PC-9 (cell line): ENCODE data around the gene SF3B4. TPM values are rescaled to one million over a fixed set of nuclear protein-coding genes. Genes with fewer than 3 reads are reported as not detected.

Experiments used
- BruUV-seq: library from RNA; stranded (reverse); fragments of 400-500 nt; replicated peaks from 2 replicates; lab custom pipeline; 2021; lab: Mats Ljungman, UMichigan
- CTCF ChIA-PET: fragments of 300-600 bp; sonication (Branson Sonifier 250); formaldehyde crosslinking; loops from one replicate; lab custom pipeline; 2022; ENCODE audit warnings: antibody characterized with exemption; lab: Charles Lee
- POLR2A ChIA-PET: fragments of 300-600 bp; sonication (Branson Sonifier 250); formaldehyde crosslinking; loops from one replicate; lab custom pipeline; 2022; ENCODE audit warnings: antibody characterized with exemption; ENCODE audit not compliant: unreplicated experiment; lab: Charles Lee
- DNase-seq, 2 experiments: peaks; one replicate each; pipeline versions ENCODE4 v3.0.0 to v3.0.0-alpha.2; 2015 to 2022; ENCODE audit warnings: mixed read lengths in 1 of 2
- H2AFZ ChIP-seq: fragments of 200-600 bp; sonication (generic); 2 replicates; pipeline ENCODE4 v1.8.1; 2017; ENCODE audit warnings: antibody characterized with exemption
- H3F3A ChIP-seq: fragments of 200-600 bp; sonication (generic); 2 replicates; pipeline ENCODE4 v1.8.1; 2017; ENCODE audit warnings: antibody characterized with exemption, mild to moderate bottlenecking, low read depth; ENCODE audit not compliant: insufficient read depth
- H3K27ac ChIP-seq: fragments of 200-600 bp; sonication (generic); 2 replicates; pipeline ENCODE4 v1.6.1; 2016; ENCODE audit warnings: mixed run types
- H3K27me3 ChIP-seq: fragments of 200-600 bp; sonication (generic); 2 replicates; pipeline ENCODE4 v1.6.1; 2016; ENCODE audit warnings: low read depth, mixed run types; ENCODE audit not compliant: insufficient read depth
- H3K36me3 ChIP-seq: fragments of 200-600 bp; sonication (generic); 2 replicates; pipeline ENCODE4 v1.6.1; 2016; ENCODE audit warnings: low read depth, mixed run types
- H3K4me1 ChIP-seq: fragments of 200-600 bp; sonication (generic); replicated peaks from 2 replicates; pipeline ENCODE4 v1.6.1; 2016; ENCODE audit warnings: mixed run types; ENCODE audit not compliant: insufficient read depth
- H3K4me2 ChIP-seq: fragments of 200-600 bp; sonication (generic); 2 replicates; pipeline ENCODE4 v1.6.1; 2017; ENCODE audit warnings: mixed run types
- H3K4me3 ChIP-seq: fragments of 200-600 bp; sonication (generic); 2 replicates; pipeline ENCODE4 v1.6.1; 2016; ENCODE audit warnings: mixed run types
- H3K79me2 ChIP-seq: fragments of 200-600 bp; sonication (generic); 2 replicates; pipeline ENCODE4 v1.6.1; 2017; ENCODE audit warnings: low read depth, mixed run types
- H3K9me2 ChIP-seq: fragments of 200-600 bp; sonication (generic); 2 replicates; pipeline ENCODE4 v1.8.1; 2017; ENCODE audit warnings: mild to moderate bottlenecking; ENCODE audit not compliant: insufficient read depth
- H3K9me3 ChIP-seq: fragments of 200-600 bp; sonication (generic); 2 replicates; pipeline ENCODE4 v1.8.1; 2016; ENCODE audit warnings: low read depth; ENCODE audit not compliant: insufficient read depth
- H4K20me1 ChIP-seq: fragments of 200-600 bp; sonication (generic); 2 replicates; pipeline ENCODE4 v1.8.1; 2017; ENCODE audit not compliant: insufficient read depth
- CTCF ChIP-seq: fragments of 200-600 bp; sonication (generic); conservative IDR thresholded peaks from 2 replicates; pipeline ENCODE4 v1.6.1; 2017; ENCODE audit warnings: mixed run types, antibody characterized with exemption, mild to moderate bottlenecking, moderate library complexity
- EZH2 ChIP-seq: fragments of 200-600 bp; sonication (generic); IDR thresholded peaks from 2 replicates; pipeline ENCODE4 v1.8.0; 2017; ENCODE audit warnings: antibody characterized with exemption, low read depth
- intact Hi-C: fragments of 100-400 bp; cut with micrococcal nuclease; formaldehyde crosslinking; loops from one replicate; pipeline ENCODE4 v1.10.0; 2022; ENCODE audit not compliant: unreplicated experiment
- total RNA-seq: library from RNA; stranded (reverse); gene quantifications from 2 replicates; pipeline ENCODE4 v1.2.3, GENCODE V29; 2021

Gene SF3B4
- total RNA-seq, 1 experiment from 2014 or later, result 73.1 TPM

- Histone ChIP-seq H3F3A (peaks cover 2% of the 10 kb centered on the region; the same call in 1 of the 2 replicates), H2AFZ (no peak overlapping the region), H3K27ac (no peak overlapping the region), H3K9me3 (no peaks in the 10 kb centered on the region), H3K36me3 (no peaks in the 10 kb centered on the region), H3K4me1 (peaks cover 7% of the 10 kb centered on the region), H3K4me3 (no peak overlapping the region), H3K4me2 (no peak overlapping the region), H3K27me3 (no peaks in the 10 kb centered on the region), H4K20me1 (no peaks in the 10 kb centered on the region), H3K9me2 (no peaks in the 10 kb centered on the region), H3K79me2 (peaks cover 14% of the 10 kb centered on the region)
- POLR2A ChIA-PET, result no interaction called here
- TF ChIP-seq EZH2, result no peak
- TF ChIP-seq CTCF, result no peak
- intact Hi-C loops, result no loop called here
- no TSS peak for BruUV-seq
- DNase-seq, result no peak
- CTCF ChIA-PET, result no interaction called here
These were observed 48.0 kb downstream of the SF3B4 start for GRCh38 chr1:149879556-149879955.

GRCh38 chr1:149877211-149877946 is 50.2 kb downstream of the SF3B4 start:
- CTCF ChIA-PET, result no interaction called here
- Histone ChIP-seq H4K20me1 (no peaks in the 10 kb centered on the region), H3F3A (no peaks in the 10 kb centered on the region), H3K4me2 (no peak overlapping the region), H3K27ac (no peak overlapping the region), H3K4me1 (no peaks in the 10 kb centered on the region), H3K4me3 (no peak overlapping the region), H3K79me2 (no peaks in the 10 kb centered on the region), H2AFZ (no peak overlapping the region), H3K27me3 (no peaks in the 10 kb centered on the region), H3K9me2 (no peaks in the 10 kb centered on the region), H3K9me3 (no peaks in the 10 kb centered on the region), H3K36me3 (no peaks in the 10 kb centered on the region)
- BruUV-seq, result no TSS peak
- intact Hi-C loops, result no loop called here
- POLR2A ChIA-PET, result no interaction called here
- DNase-seq, result no peak
- TF ChIP-seq CTCF (no peak), EZH2 (no peak)

Other genes starting within 250 kb of the SF3B4 start
- gene FCGR1A, start 145.1 kb downstream of the SF3B4 start, total RNA-seq, result not detected in 2 replicates
- 16.2 and 23.7 TPM in 2 replicates for gene BOLA1, start 28.2 kb downstream of the SF3B4 start, total RNA-seq
- gene SV2A, start 10.0 kb downstream of the SF3B4 start, total RNA-seq, result 0.20 and 0.33 TPM in 2 replicates
- gene MTMR11, start 9.1 kb upstream of the SF3B4 start, total RNA-seq, result 16.0 and 18.2 TPM in 2 replicates
- gene OTUD7B, start 82.9 kb upstream of the SF3B4 start, total RNA-seq, result 30.2 and 30.7 TPM in 2 replicates
- gene VPS45, start 140.0 kb upstream of the SF3B4 start, total RNA-seq, result 27.8 and 30.3 TPM in 2 replicates
- 1.3 and 2.2 TPM in 2 replicates for gene PLEKHO1, start 222.1 kb upstream of the SF3B4 start, total RNA-seq